Uterus (tissue), 2 donors: Measurements from ENCODE around the gene MYOM3.

ENCODE experiments used
- CTCF ChIP-seq, 4 experiments: fragments of 200-600 bp in 2 of 4; fragments of 450-650 bp in 2 of 4; sonication (generic) in 2 of 4; IDR thresholded peaks; one replicate each; pipeline ENCODE4 v1.5.1; 2016 to 2019; ENCODE audit warnings: antibody characterized with exemption in 4 of 4, mild to moderate bottlenecking in 2 of 4, moderate library complexity in 1 of 4
- POLR2A ChIP-seq, 2 donors: fragments of 450-650 bp; IDR thresholded peaks; one replicate each; pipeline ENCODE4 v1.6.1; 2016; ENCODE audit warnings: antibody characterized with exemption in 2 of 2, mild to moderate bottlenecking in 1 of 2, moderate library complexity in 1 of 2

DNA sequence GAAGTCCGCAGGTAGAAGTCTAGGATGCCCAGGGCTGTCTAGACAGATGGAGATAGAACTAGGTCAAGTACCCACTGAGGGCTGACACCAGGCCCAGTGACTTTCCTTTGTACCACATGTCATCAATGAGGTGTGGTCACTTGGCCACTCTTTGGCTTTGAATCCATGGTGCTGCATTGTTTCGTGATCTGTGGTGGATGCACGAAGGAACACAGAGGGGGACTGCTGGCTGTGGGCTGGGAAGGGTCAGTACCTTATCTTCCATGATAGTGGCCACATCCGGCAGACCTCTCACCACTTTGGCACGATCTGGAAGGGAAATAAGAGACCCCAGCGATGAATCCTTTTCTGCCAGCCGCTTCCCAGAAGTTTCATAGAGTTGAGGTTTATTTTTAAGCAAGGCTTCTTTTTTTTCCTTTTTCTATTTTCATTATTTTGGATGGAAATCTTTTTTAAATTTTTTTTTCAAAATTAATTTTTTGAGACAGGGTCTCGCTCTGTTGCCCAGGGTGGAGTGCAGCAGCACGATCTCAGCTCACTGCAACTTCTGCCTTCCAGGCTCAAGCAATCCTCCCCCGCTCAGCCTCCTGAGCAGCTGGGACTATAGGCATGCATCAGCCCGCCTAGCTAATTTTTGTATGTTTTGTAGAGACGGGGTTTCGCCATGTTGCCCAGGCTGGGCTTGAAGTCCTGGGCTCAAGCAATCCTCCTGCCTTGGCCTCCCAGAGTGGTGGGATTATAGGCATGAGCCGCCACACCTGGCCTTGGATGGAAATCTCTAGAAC lies 53.1 kb downstream of the MYOM3 start:
- TF ChIP-seq POLR2A (IDR thresholded peaks at IDR 0.05) (no peak), CTCF (IDR thresholded peaks at IDR 0.05) (no peak)
